ENCODE data around the gene CARD8.
"Not testable (repeated sequence)": the region's sequence is repeated elsewhere in the genome, so short reads cannot be mapped to it uniquely, and the experiment has no call there.

CARD8 gene

GRCh38 chr19:48248081-48248833 lies 7.5 kb downstream of the CARD8 start:
- intact Hi-C loops (cut with DNase I; ENCODE audit: low total_unique reads): no loop called here

GRCh38 chr19:48247212-48247611 lies 8.5 kb downstream of the CARD8 start:
- Histone ChIP-seq H3K27me3 (no peaks in the 10 kb centered on the region), H3K36me3 (peaks cover 0 to 28% (median 18%) of the 10 kb centered on the region in 3 donors), H3K27ac (no peak overlapping the region), H3K4me1 (no peaks in the 10 kb centered on the region), H3K9me3 (no peaks in the 10 kb centered on the region), H3K4me3 (no peak overlapping the region)
- no peak for DNase-seq
- TF ChIP-seq CTCF (IDR thresholded peaks at IDR 0.05): no peak
- intact Hi-C loops (cut with DNase I; ENCODE audit: low total_unique reads): no loop called here

More at GRCh38 chr19:48248081-48248833, 7.5 kb downstream of the CARD8 start:
- peak overlapping the region in 1 of 2 donors; percentile 4 for H3K4me3 ChIP-seq
- TF ChIP-seq CTCF (IDR thresholded peaks at IDR 0.05): no peak
- H3K27me3 ChIP-seq: no peaks in the 10 kb centered on the region
- no peaks in the 10 kb centered on the region for H3K9me3 ChIP-seq
- H3K4me1 ChIP-seq: no peaks in the 10 kb centered on the region
- no peak overlapping the region for H3K27ac ChIP-seq
- DNase-seq: no peak
- peaks cover 0 to 19% (median 15%) of the 10 kb centered on the region in 3 donors for H3K36me3 ChIP-seq

- no peak for TF ChIP-seq CTCF (IDR thresholded peaks at IDR 0.05)
- Histone ChIP-seq H3K27me3 (no peaks in the 10 kb centered on the region), H3K4me1 (no peaks in the 10 kb centered on the region), H3K9me3 (no peaks in the 10 kb centered on the region), H3K4me3 (no peak overlapping the region), H3K27ac (no peak overlapping the region), H3K36me3 (peaks cover under 1 to 29% (median 21%) of the 10 kb centered on the region in 3 donors)
- intact Hi-C loops (cut with DNase I; ENCODE audit: low total_unique reads): no loop called here
- DNase-seq: no peak
These were observed 9.6 kb downstream of the CARD8 start for GRCh38 chr19:48246101-48246500.

GRCh38 chr19:48244281-48244680 lies 11.4 kb downstream of the CARD8 start:
- no peak for DNase-seq
- Histone ChIP-seq H3K4me3 (no peak overlapping the region), H3K4me1 (no peaks in the 10 kb centered on the region), H3K27ac (no peak overlapping the region), H3K27me3 (no peaks in the 10 kb centered on the region), H3K36me3 (peaks cover 14 to 42% (median 31%) of the 10 kb centered on the region in 3 donors), H3K9me3 (no peaks in the 10 kb centered on the region)
- TF ChIP-seq CTCF (IDR thresholded peaks at IDR 0.05): no peak
- intact Hi-C loops (cut with DNase I; ENCODE audit: low total_unique reads): no loop called here

- H3K4me3 ChIP-seq; H3K4me1 ChIP-seq; DNase-seq; intact Hi-C loops (cut with DNase I; ENCODE audit: low total_unique reads); H3K27me3 ChIP-seq; H3K27ac ChIP-seq; H3K9me3 ChIP-seq: not testable (repeated sequence)
- H3K36me3 ChIP-seq: peaks cover 22 to 48% (median 29%) of the 10 kb centered on the region in 3 donors
These were observed 13.9 kb downstream of the CARD8 start for GRCh38 chr19:48241771-48242170.

GRCh38 chr19:48239582-48240141 lies 16.1 kb downstream of the CARD8 start:
- H3K9me3 ChIP-seq: no peaks in the 10 kb centered on the region
- TF ChIP-seq CTCF (IDR thresholded peaks at IDR 0.05): no peak
- intact Hi-C loops (cut with DNase I; ENCODE audit: low total_unique reads): no loop called here
- no peaks in the 10 kb centered on the region for H3K27me3 ChIP-seq
- H3K4me3 ChIP-seq: no peak overlapping the region
- peaks cover 22 to 54% (median 25%) of the 10 kb centered on the region in 3 donors for H3K36me3 ChIP-seq
- H3K4me1 ChIP-seq: no peaks in the 10 kb centered on the region
- H3K27ac ChIP-seq: no peak overlapping the region
- no peak for DNase-seq

All from tibial artery (tissue), 4 donors.